CD4-positive, alpha-beta T cell (primary cell): Measurements from ENCODE around the gene SEMA4D. TPM values are rescaled to one million over a fixed set of nuclear protein-coding genes. Genes with fewer than 3 reads are reported as not detected.
A peak's percentile ranks its signal among the peaks of the same experiment; 100 is the strongest.

Experiments
- ATAC-seq: fragments of 200-7000 bp; cut with Tn5 transposase; one replicate; pipeline ENCODE4 v1.10.0; 2022; ENCODE audit warnings: mild to moderate bottlenecking; ENCODE audit not compliant: poor library complexity
- CTCF ChIA-PET: fragments of 350-600 bp; sonication (Branson Sonifier 250); formaldehyde crosslinking; loops from one replicate; lab custom pipeline; 2021; ENCODE audit warnings: antibody characterized with exemption, inconsistent platforms; lab: Charles Lee
- POLR2A ChIA-PET: fragments of 350-600 bp; sonication (Branson Sonifier 250); formaldehyde crosslinking; loops from one replicate; lab custom pipeline; 2021; ENCODE audit warnings: antibody characterized with exemption, inconsistent platforms; lab: Charles Lee
- DNase-seq, 14 experiments: peaks; one replicate each; pipeline ENCODE4 v3.0.0-alpha.2; 2013 to 2020; ENCODE audit warnings: mixed read lengths in 2 of 14
- H3K27ac ChIP-seq, 2 donors: one replicate each; pipeline versions ENCODE4 v1.5.1 to v1.7.0; 2013; ENCODE audit warnings: low read length in 2 of 2, low read depth in 1 of 2, mild to moderate bottlenecking in 1 of 2
- H3K27me3 ChIP-seq, 2 experiments: 1 replicate in 1 of 2; 2 replicates in 1 of 2; pipeline versions ENCODE4 v1.6.1 to v1.7.0; 2013; ENCODE audit warnings: low read length in 2 of 2, control low read depth in 1 of 2, mild to moderate bottlenecking in 1 of 2, moderate library complexity in 1 of 2; ENCODE audit not compliant: insufficient read depth in 2 of 2, control insufficient read depth in 1 of 2
- H3K36me3 ChIP-seq: one replicate; pipeline ENCODE4 v1.6.1; 2013; ENCODE audit warnings: low read length, control low read depth; ENCODE audit not compliant: insufficient read depth
- H3K4me1 ChIP-seq: one replicate; pipeline ENCODE4 v1.6.1; 2013; ENCODE audit warnings: low read length, control low read depth; ENCODE audit not compliant: insufficient read depth
- H3K4me3 ChIP-seq: one replicate; pipeline ENCODE4 v1.5.1; 2013; ENCODE audit warnings: mild to moderate bottlenecking, low read length, moderate library complexity
- H3K9me3 ChIP-seq, 2 experiments: 1 replicate in 1 of 2; 2 replicates in 1 of 2; pipeline versions ENCODE4 v1.6.1 to v1.7.0; 2013; ENCODE audit warnings: low read length in 2 of 2, mild to moderate bottlenecking in 2 of 2, control low read depth in 1 of 2, moderate library complexity in 1 of 2; ENCODE audit not compliant: control insufficient read depth in 1 of 2, insufficient read depth in 1 of 2
- H3K27ac Mint-ChIP-seq: one replicate; pipeline ENCODE4 v1.8.0; 2020; ENCODE audit warnings: mixed read lengths
- H3K27me3 Mint-ChIP-seq: one replicate; pipeline ENCODE4 v1.8.0; 2021; ENCODE audit warnings: mixed read lengths
- H3K36me3 Mint-ChIP-seq: one replicate; pipeline ENCODE4 v1.8.0; 2021; ENCODE audit warnings: low read depth, mixed read lengths
- H3K4me1 Mint-ChIP-seq: one replicate; pipeline ENCODE4 v1.8.0; 2021; ENCODE audit warnings: low read depth, mixed read lengths
- H3K4me3 Mint-ChIP-seq: one replicate; pipeline ENCODE4 v1.8.0; 2020; ENCODE audit warnings: mild to moderate bottlenecking, mixed read lengths
- H3K9me3 Mint-ChIP-seq: one replicate; pipeline ENCODE4 v1.8.0; 2020; ENCODE audit warnings: mixed read lengths
- intact Hi-C, 2 experiments: fragments of 100-400 bp; cut with DNase I in 1 of 2; cut with micrococcal nuclease in 1 of 2; formaldehyde crosslinking; loops; one replicate each; pipeline versions ENCODE4 v1.15.1 to v1.9.0; 2023 to 2025; cut with DNase I, micrococcal nuclease
- total RNA-seq, 174 experiments: library from RNA in 2 of 174; stranded (reverse) in 2 of 174; gene quantifications; one replicate each; pipeline ENCODE4 v1.2.3 and lab custom pipeline; 2021 to 2026
- TF ChIP-seq, protein P1 (sequence below): fragments of 200-600 bp; IDR thresholded peaks from one replicate; pipeline ENCODE4 v1.8.0; 2022; ENCODE audit warnings: antibody characterized with exemption, mild to moderate bottlenecking

Gene SEMA4D
- total RNA-seq, 2 experiments from 2014 or later, result 399 to 430 TPM

DNA sequence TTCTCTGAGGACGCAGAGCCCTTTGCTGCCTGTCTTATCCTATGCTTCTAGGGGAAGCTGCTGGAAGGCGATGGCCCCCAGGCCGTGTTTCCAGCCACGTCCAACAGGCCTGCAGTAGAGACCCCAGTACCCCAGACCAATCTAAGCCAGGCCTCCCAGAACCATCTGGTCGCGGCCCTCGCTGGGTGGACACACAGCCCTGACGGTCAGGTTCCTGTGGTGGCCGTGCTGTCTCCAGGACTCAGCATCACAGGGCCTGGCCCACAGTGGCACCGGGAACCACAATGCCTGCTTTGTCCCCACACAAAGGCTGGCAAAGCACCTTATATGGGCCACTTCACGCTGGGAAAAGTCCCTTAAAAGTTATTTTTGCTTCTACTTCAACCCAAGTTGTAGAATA is 44.5 kb downstream of the SEMA4D start:
- H3K4me1 Mint-ChIP-seq, result peaks cover 91% of the 10 kb centered on the region
- Histone ChIP-seq H3K4me1 (peaks cover 88% of the 10 kb centered on the region), H3K9me3 (no peaks in the 10 kb centered on the region), H3K27me3 (no peaks in the 10 kb centered on the region), H3K36me3 (peaks cover 56% of the 10 kb centered on the region), H3K4me3 (no peak overlapping the region), H3K27ac (no peak overlapping the region)
- peaks cover 90% of the 10 kb centered on the region for H3K36me3 Mint-ChIP-seq
- H3K4me3 Mint-ChIP-seq, result peak overlapping the region; percentile 80
- intact Hi-C loops, result no loop called here
- no peaks in the 10 kb centered on the region for H3K27me3 Mint-ChIP-seq
- CTCF ChIA-PET, result interaction anchor here (1.0 to 6.1 kb wide), 2 partner anchors 25 to 96 kb away, joined by 4 to 29 read pairs; no protein-coding TSS in a partner anchor
- H3K9me3 Mint-ChIP-seq, result no peaks in the 10 kb centered on the region
- ATAC-seq (no peak), DNase-seq (no peak)
- POLR2A ChIA-PET, result interaction anchor here (0.8 to 1.6 kb wide), 7 partner anchors 10 to 95 kb away, joined by 3 to 7 read pairs (median 3); no protein-coding TSS in a partner anchor
- TF ChIP-seq, protein P1, sequence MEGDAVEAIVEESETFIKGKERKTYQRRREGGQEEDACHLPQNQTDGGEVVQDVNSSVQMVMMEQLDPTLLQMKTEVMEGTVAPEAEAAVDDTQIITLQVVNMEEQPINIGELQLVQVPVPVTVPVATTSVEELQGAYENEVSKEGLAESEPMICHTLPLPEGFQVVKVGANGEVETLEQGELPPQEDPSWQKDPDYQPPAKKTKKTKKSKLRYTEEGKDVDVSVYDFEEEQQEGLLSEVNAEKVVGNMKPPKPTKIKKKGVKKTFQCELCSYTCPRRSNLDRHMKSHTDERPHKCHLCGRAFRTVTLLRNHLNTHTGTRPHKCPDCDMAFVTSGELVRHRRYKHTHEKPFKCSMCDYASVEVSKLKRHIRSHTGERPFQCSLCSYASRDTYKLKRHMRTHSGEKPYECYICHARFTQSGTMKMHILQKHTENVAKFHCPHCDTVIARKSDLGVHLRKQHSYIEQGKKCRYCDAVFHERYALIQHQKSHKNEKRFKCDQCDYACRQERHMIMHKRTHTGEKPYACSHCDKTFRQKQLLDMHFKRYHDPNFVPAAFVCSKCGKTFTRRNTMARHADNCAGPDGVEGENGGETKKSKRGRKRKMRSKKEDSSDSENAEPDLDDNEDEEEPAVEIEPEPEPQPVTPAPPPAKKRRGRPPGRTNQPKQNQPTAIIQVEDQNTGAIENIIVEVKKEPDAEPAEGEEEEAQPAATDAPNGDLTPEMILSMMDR, result no peak
- peak overlapping the region; percentile 96 for H3K27ac Mint-ChIP-seq

DNA sequence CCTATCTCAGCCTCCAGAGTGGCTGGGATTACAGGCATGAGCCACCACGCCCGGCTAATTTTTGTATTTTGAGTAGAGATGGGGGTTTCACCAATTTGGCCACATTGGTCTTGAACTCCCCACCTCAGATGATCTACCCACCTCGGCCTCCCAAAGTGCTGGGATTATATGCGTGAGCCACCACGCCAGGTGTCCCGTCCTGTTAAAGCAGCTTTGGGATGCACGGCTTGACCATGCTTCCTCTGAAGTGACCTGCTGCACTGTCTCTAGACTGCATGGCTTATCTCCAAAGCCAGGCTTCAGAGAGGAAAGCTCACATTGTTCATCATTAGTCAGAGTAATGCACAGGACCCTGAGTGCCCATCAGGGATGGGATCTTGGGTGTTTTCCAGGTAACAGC is 45.4 kb downstream of the SEMA4D start:
- Mint-ChIP-seq H3K4me1 (peaks cover 89% of the 10 kb centered on the region), H3K4me3 (peak overlapping the region; percentile 80), H3K27me3 (no peaks in the 10 kb centered on the region), H3K36me3 (peaks cover 90% of the 10 kb centered on the region), H3K27ac (peak overlapping the region; percentile 96), H3K9me3 (no peaks in the 10 kb centered on the region)
- Histone ChIP-seq H3K4me1 (peaks cover 88% of the 10 kb centered on the region), H3K27ac (no peak overlapping the region), H3K9me3 (no peaks in the 10 kb centered on the region), H3K27me3 (no peaks in the 10 kb centered on the region), H3K36me3 (peaks cover 50% of the 10 kb centered on the region), H3K4me3 (no peak overlapping the region)
- ChIA-PET CTCF (interaction anchor here (6.1 kb wide), 1 partner anchor 24 kb away, joined by 29 read pairs; no protein-coding TSS in a partner anchor), POLR2A (interaction anchor here (1.0 to 1.6 kb wide), 6 partner anchors 9 to 87 kb away, joined by 3 to 7 read pairs (median 3); no protein-coding TSS in a partner anchor)
- TF ChIP-seq, protein P1, result no peak
- intact Hi-C loops, result no loop called here
- no peak for ATAC-seq
- DNase-seq, result no peak

DNA sequence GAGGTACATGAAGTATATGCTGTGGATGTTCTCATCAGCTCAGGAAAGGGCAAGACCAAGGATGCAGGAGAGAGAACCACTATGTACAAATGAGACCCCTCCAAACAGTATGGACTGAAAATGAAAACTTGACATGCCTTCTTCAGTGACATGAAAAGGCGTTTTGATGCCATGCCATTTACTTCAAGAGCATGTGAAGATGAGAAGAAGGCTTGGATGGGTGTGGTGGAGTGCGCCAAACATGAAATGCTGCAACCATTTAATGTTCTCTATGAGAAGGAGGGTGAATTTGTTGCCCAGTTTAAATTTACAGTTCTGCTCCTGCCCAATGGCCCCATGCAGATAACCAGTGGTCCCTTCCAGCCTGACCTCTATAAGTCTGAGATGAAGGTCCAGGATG is 47.7 kb downstream of the SEMA4D start:
- Histone ChIP-seq H3K27ac (no peak overlapping the region), H3K36me3 (peaks cover 59% of the 10 kb centered on the region), H3K27me3 (no peaks in the 10 kb centered on the region), H3K4me1 (peaks cover 88% of the 10 kb centered on the region), H3K9me3 (no peaks in the 10 kb centered on the region), H3K4me3 (no peak overlapping the region)
- ATAC-seq (peak; percentile 33), DNase-seq (no peak)
- no peaks in the 10 kb centered on the region for H3K9me3 Mint-ChIP-seq
- ChIA-PET CTCF (interaction anchor here (0.7 to 2.8 kb wide), 4 partner anchors 8 to 99 kb away, joined by 4 to 18 read pairs (median 7); no protein-coding TSS in a partner anchor), POLR2A (interaction anchor here (1.1 to 4.1 kb wide), 9 partner anchors 9 to 99 kb away, joined by 3 to 16 read pairs (median 4); no protein-coding TSS in a partner anchor)
- peaks cover 90% of the 10 kb centered on the region for H3K36me3 Mint-ChIP-seq
- no peaks in the 10 kb centered on the region for H3K27me3 Mint-ChIP-seq
- TF ChIP-seq, protein P1, result no peak
- peaks cover 87% of the 10 kb centered on the region for H3K4me1 Mint-ChIP-seq
- peak overlapping the region; percentile 67 for H3K4me3 Mint-ChIP-seq
- intact Hi-C loops, result no loop called here
- H3K27ac Mint-ChIP-seq, result peak overlapping the region; percentile 96
